ENCODE measurements around the gene TUT4. TPM values are rescaled to one million over a fixed set of nuclear protein-coding genes. Genes with fewer than 3 reads are reported as not detected.

TUT4 gene
- total and polyA plus RNA-seq, 2 donors (not counting 1 experiment from before 2014, with no cell fraction given): 29.3 to 37.5 TPM

- Histone ChIP-seq H3K27me3 (ENCODE audit: control insufficient read depth, insufficient read depth, low read length) (no peaks in the 10 kb centered on the region), H3K9ac (ENCODE audit: insufficient read depth, low read length) (no peak overlapping the region), H4K20me1 (ENCODE audit: control insufficient read depth, extremely low read depth, insufficient read depth, low read length) (no peaks in the 10 kb centered on the region), H3K9me3 (ENCODE audit: control insufficient read depth, insufficient read depth, low read depth, low read length) (no peaks in the 10 kb centered on the region), H2AFZ (ENCODE audit: low read length) (no peak overlapping the region), H3K4me1 (ENCODE audit: control insufficient read depth, extremely low read depth, insufficient read depth, low read length) (no peaks in the 10 kb centered on the region), H3K4me3 (replicated peaks in 1 of 4; ENCODE audit: control extremely low read depth in 1 of 4, insufficient read depth in 1 of 4, low read depth in 3 of 4, low read length in 4 of 4) (no peak overlapping the region), H3K4me2 (ENCODE audit: extremely low read depth, insufficient read depth, low read length) (no peak overlapping the region), H3K79me2 (ENCODE audit: control insufficient read depth, insufficient read depth, low read length) (no peaks in the 10 kb centered on the region), H3K36me3 (ENCODE audit: control insufficient read depth, insufficient read depth, low read length) (no peaks in the 10 kb centered on the region), H3K27ac (ENCODE audit: insufficient read depth, low read length) (no peak overlapping the region)
- no peak for DNase-seq (ENCODE audit: low read depth in 2 of 2)
- TF ChIP-seq, protein P1, sequence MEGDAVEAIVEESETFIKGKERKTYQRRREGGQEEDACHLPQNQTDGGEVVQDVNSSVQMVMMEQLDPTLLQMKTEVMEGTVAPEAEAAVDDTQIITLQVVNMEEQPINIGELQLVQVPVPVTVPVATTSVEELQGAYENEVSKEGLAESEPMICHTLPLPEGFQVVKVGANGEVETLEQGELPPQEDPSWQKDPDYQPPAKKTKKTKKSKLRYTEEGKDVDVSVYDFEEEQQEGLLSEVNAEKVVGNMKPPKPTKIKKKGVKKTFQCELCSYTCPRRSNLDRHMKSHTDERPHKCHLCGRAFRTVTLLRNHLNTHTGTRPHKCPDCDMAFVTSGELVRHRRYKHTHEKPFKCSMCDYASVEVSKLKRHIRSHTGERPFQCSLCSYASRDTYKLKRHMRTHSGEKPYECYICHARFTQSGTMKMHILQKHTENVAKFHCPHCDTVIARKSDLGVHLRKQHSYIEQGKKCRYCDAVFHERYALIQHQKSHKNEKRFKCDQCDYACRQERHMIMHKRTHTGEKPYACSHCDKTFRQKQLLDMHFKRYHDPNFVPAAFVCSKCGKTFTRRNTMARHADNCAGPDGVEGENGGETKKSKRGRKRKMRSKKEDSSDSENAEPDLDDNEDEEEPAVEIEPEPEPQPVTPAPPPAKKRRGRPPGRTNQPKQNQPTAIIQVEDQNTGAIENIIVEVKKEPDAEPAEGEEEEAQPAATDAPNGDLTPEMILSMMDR (conservative IDR thresholded peaks at IDR 0.05 in 1 of 2, IDR thresholded peaks at IDR 0.05 in 1 of 2; ENCODE audit: low read depth in 1 of 2, low read length in 2 of 2): no peak
- no peak for TF ChIP-seq EZH2 (IDR thresholded peaks at IDR 0.05; ENCODE audit: low read length, missing control alignments)
Measured at GRCh38 chr1:52455686-52456085, 97.2 kb downstream of the TUT4 start.

DNA sequence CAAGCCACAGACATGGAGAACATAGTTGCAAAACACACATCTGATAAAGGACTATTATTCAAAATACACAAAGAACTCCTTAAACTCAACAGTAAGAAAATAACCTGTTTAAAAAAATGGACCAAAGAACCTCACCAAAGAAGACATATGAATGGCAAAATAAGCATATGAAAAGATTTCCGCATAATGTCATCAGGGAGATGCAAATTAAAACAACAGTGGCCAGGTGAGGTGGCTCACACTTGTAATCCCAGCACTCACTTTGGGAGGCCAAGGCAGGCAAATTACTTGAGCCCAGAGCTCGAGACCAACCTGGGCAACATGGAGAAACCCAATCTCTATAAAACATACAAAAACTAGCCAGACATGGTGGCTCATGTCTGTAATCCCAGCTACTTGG lies 98.1 kb downstream of the TUT4 start:
- no peaks in the 10 kb centered on the region for H3K79me2 ChIP-seq (ENCODE audit: control insufficient read depth, insufficient read depth, low read length)
- H3K9ac ChIP-seq (ENCODE audit: insufficient read depth, low read length): no peak overlapping the region
- H4K20me1 ChIP-seq (ENCODE audit: control insufficient read depth, extremely low read depth, insufficient read depth, low read length): no peaks in the 10 kb centered on the region
- H3K4me1 ChIP-seq (ENCODE audit: control insufficient read depth, extremely low read depth, insufficient read depth, low read length): no peaks in the 10 kb centered on the region
- no peak for TF ChIP-seq EZH2 (IDR thresholded peaks at IDR 0.05; ENCODE audit: low read length, missing control alignments)
- TF ChIP-seq, protein P1 (conservative IDR thresholded peaks at IDR 0.05 in 1 of 2, IDR thresholded peaks at IDR 0.05 in 1 of 2; ENCODE audit: low read depth in 1 of 2, low read length in 2 of 2): no peak
- H3K27me3 ChIP-seq (ENCODE audit: control insufficient read depth, insufficient read depth, low read length): no peaks in the 10 kb centered on the region
- H3K36me3 ChIP-seq (ENCODE audit: control insufficient read depth, insufficient read depth, low read length): no peaks in the 10 kb centered on the region
- H2AFZ ChIP-seq (ENCODE audit: low read length): no peak overlapping the region
- H3K27ac ChIP-seq (ENCODE audit: insufficient read depth, low read length): no peak overlapping the region
- no peak overlapping the region for H3K4me2 ChIP-seq (ENCODE audit: extremely low read depth, insufficient read depth, low read length)
- DNase-seq (ENCODE audit: low read depth in 2 of 2): no peak
- no peak overlapping the region for H3K4me3 ChIP-seq (replicated peaks in 1 of 4; ENCODE audit: control extremely low read depth in 1 of 4, insufficient read depth in 1 of 4, low read depth in 3 of 4, low read length in 4 of 4)
- H3K9me3 ChIP-seq (ENCODE audit: control insufficient read depth, insufficient read depth, low read depth, low read length): no peaks in the 10 kb centered on the region

GRCh38 chr1:52454127-52454526 lies 98.8 kb downstream of the TUT4 start:
- H2AFZ ChIP-seq (ENCODE audit: low read length): no peak overlapping the region
- no peaks in the 10 kb centered on the region for H3K27me3 ChIP-seq (ENCODE audit: control insufficient read depth, insufficient read depth, low read length)
- no peaks in the 10 kb centered on the region for H3K4me1 ChIP-seq (ENCODE audit: control insufficient read depth, extremely low read depth, insufficient read depth, low read length)
- DNase-seq (ENCODE audit: low read depth in 2 of 2): peak in 1 of 2 donors; percentile 54
- H3K27ac ChIP-seq (ENCODE audit: insufficient read depth, low read length): no peak overlapping the region
- no peak for TF ChIP-seq EZH2 (IDR thresholded peaks at IDR 0.05; ENCODE audit: low read length, missing control alignments)
- TF ChIP-seq, protein P1 (conservative IDR thresholded peaks at IDR 0.05 in 1 of 2, IDR thresholded peaks at IDR 0.05 in 1 of 2; ENCODE audit: low read depth in 1 of 2, low read length in 2 of 2): no peak
- no peaks in the 10 kb centered on the region for H3K36me3 ChIP-seq (ENCODE audit: control insufficient read depth, insufficient read depth, low read length)
- no peak overlapping the region for H3K9ac ChIP-seq (ENCODE audit: insufficient read depth, low read length)
- H3K9me3 ChIP-seq (ENCODE audit: control insufficient read depth, insufficient read depth, low read depth, low read length): no peaks in the 10 kb centered on the region
- H3K4me2 ChIP-seq (ENCODE audit: extremely low read depth, insufficient read depth, low read length): no peak overlapping the region
- no peak overlapping the region for H3K4me3 ChIP-seq (replicated peaks in 1 of 4; ENCODE audit: control extremely low read depth in 1 of 4, insufficient read depth in 1 of 4, low read depth in 3 of 4, low read length in 4 of 4)
- H4K20me1 ChIP-seq (ENCODE audit: control insufficient read depth, extremely low read depth, insufficient read depth, low read length): no peaks in the 10 kb centered on the region
- H3K79me2 ChIP-seq (ENCODE audit: control insufficient read depth, insufficient read depth, low read length): no peaks in the 10 kb centered on the region
